Anterior cingulate cortex (tissue), 58 donors: ENCODE data around the gene DLG2.

ENCODE experiments used
- DNase-seq, 58 donors: peaks; one replicate each; lab custom pipeline; 2025; lab: John Stamatoyannopoulos, UW

DLG2 gene

GRCh38 chr11:84260862-84261261 lies 1366.3 kb downstream of the DLG2 start:
- DNase-seq: peak in 2 of 58 donors; percentile 16 to 19

- no peak for DNase-seq
These were observed 1370.5 kb downstream of the DLG2 start for GRCh38 chr11:84256618-84257017.

GRCh38 chr11:84255483-84255882 lies 1371.7 kb downstream of the DLG2 start:
- DNase-seq: no peak

- no peak for DNase-seq
These were observed 1376.1 kb downstream of the DLG2 start for GRCh38 chr11:84250834-84251613.

GRCh38 chr11:84249344-84250135 lies 1377.6 kb downstream of the DLG2 start:
- no peak for DNase-seq

- DNase-seq: peak in 1 of 58 donors; percentile 12
These were observed 1379.2 kb downstream of the DLG2 start for GRCh38 chr11:84247926-84248325.

GRCh38 chr11:84247129-84247528 lies 1380.0 kb downstream of the DLG2 start:
- no peak for DNase-seq

- DNase-seq: no peak
These were observed 1383.4 kb downstream of the DLG2 start for GRCh38 chr11:84243629-84244263.

- DNase-seq: no peak
These were observed 1385.6 kb downstream of the DLG2 start for GRCh38 chr11:84241343-84242131.

GRCh38 chr11:84240847-84241246 lies 1386.3 kb downstream of the DLG2 start:
- DNase-seq: no peak

GRCh38 chr11:84236436-84236835 lies 1390.7 kb downstream of the DLG2 start:
- no peak for DNase-seq

- no peak for DNase-seq
These were observed 1392.5 kb downstream of the DLG2 start for GRCh38 chr11:84234462-84235202.

GRCh38 chr11:84234011-84234410 lies 1393.1 kb downstream of the DLG2 start:
- DNase-seq: peak in 1 of 58 donors; percentile 22

GRCh38 chr11:84232511-84232910 lies 1394.6 kb downstream of the DLG2 start:
- DNase-seq: no peak

- DNase-seq: peak in 1 of 58 donors; percentile 10
These were observed 1396.7 kb downstream of the DLG2 start for GRCh38 chr11:84230402-84230801.

GRCh38 chr11:84227970-84228665 lies 1399.0 kb downstream of the DLG2 start:
- no peak for DNase-seq

GRCh38 chr11:84224042-84224441 lies 1403.1 kb downstream of the DLG2 start:
- no peak for DNase-seq

GRCh38 chr11:84218318-84218717 lies 1408.8 kb downstream of the DLG2 start:
- no peak for DNase-seq

GRCh38 chr11:84215672-84216071 lies 1411.5 kb downstream of the DLG2 start:
- no peak for DNase-seq
